C4-2B (cell line): Measurements from ENCODE around the gene RGS2.

Experiments
- CTCF ChIP-seq: fragments of 450-650 bp; conservative IDR thresholded peaks from 2 replicates; pipeline ENCODE4 v1.5.1; 2017; ENCODE audit warnings: mild to moderate bottlenecking
- ZFX ChIP-seq: fragments of 450-650 bp; IDR thresholded peaks from 2 replicates; pipeline ENCODE4 v1.6.1; 2017

DNA sequence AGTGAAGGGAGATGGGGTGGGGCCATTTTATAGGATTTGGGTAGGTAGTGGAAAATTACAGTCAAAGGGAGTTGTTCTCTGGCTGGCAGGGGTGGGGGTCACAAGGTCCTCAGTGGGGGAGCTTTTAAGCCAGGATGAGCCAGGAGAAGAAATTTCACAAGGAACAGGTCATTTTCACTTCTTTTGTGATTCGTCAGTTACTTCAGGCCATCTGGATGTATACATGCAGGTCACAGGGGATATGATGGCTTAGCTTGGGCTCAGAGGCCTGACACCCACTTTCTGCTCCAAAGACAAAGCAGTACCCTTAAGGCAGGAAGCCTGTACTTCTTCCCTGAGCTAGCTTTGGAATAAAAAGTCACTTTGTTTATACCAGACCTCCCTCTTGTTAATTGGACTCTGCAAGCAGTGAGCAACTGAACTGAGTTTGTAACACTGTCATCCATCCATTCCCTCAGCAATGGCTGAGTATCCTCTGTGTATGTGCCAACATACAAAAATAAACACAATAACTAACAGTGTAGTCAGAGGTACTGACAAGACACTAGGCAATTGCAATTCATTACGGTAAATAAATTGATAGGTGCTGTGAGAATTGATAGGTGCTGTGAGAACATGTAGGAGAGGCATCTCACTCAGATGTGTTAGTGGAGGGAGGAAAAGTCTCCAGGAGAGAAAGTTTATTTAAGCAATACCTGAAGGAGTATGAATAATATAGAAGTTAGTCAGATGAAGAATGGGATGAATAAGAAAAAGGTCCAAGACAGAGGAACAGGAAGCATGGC is 14.7 kb upstream of the RGS2 start:
- TF ChIP-seq CTCF, result no peak
- TF ChIP-seq ZFX, result no peak
